HG03064 (cell line): ENCODE measurements around the gene AUTS2.

Experiments
- ATAC-seq: cut with Tn5 transposase; IDR thresholded peaks from one replicate; pipeline ENCODE4 v1.9.1; 2021; ENCODE audit warnings: low read depth; ENCODE audit not compliant: unreplicated experiment

AUTS2 gene

DNA sequence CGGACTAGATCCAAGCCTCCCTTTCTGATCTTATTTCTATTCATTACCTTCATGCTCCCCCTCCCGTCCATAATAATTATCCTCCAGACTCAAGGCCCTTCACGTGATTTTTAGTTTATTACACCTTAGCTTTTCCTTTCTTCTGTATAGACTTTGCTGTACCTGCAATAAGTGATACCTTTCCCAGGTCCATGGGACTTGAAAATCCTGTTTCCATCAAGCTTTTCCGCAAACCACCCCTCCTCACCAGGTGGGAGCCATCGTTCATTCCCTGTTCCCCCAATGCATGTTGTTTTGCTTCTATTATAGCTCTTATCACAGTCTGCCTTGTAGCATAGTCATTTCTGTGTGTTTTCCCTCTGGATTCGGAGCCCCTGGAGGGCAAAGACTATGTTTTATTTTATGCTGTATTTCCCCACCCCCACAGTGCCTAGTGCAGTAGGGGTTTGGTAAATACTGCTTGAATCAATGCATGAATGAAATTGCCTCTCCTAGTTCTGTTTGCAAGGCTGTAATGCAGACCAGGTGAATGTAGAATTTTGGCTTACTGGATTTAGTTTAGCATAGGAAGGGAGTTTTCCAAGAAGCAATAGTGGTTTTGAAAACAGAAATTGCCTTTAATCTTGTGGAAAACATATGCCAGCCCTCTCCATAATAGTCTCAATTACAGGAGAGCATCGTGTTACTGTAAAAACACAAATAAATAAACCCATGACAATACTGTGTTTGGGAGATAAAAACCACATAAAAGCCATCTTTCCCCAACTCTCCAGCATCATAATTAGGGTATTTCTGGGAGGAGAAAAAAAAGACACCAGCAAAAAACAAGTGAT is 213.4 kb downstream of the AUTS2 start:
- ATAC-seq, result no peak

DNA sequence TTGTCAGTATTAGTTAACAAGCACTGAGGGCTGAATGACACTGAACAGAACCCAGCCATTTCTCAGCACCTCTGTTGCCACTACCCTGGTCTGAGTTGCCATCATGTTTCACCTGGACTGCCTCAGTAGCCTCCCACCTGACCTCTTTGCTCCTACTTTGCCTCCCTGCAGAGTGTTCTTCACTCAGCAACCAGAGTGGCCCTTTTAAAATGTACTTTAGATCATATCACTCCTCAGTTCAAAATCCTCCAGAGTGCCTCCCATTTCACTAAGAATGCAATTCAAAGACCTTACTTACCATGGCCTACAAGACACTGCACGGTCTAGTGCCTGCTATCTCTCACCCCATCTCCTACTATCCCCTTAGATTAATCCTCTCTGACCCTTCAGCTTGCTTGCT is 214.5 kb downstream of the AUTS2 start:
- no peak for ATAC-seq

DNA sequence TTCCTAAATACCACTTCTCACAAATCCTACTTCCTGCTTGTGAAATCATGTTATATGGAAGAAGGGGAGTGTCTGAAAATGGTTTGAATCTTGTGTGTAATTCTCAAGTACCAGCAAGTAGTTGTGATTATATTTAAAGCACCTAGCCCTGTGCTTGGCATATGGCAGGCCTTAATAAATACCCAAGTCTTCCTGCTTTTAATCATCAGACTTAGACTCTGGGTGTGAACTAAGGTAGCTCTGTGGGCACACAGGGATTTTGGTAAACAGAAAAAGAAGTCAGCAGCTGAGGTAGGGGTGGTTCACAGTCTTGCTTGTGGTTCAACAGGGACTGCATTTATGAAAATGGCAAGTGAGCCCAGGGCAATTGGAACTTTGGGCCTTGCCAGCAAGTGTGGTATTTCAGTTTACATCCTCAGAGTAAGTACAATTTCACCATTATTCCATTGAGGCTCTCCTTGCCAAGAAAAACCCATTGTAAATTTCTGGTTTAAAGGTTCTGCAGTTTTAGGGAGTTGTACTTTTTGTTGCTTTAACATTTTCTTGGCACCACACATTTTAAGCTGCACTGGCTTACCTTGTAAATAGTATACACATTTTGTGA is 215.5 kb downstream of the AUTS2 start:
- no peak for ATAC-seq

DNA sequence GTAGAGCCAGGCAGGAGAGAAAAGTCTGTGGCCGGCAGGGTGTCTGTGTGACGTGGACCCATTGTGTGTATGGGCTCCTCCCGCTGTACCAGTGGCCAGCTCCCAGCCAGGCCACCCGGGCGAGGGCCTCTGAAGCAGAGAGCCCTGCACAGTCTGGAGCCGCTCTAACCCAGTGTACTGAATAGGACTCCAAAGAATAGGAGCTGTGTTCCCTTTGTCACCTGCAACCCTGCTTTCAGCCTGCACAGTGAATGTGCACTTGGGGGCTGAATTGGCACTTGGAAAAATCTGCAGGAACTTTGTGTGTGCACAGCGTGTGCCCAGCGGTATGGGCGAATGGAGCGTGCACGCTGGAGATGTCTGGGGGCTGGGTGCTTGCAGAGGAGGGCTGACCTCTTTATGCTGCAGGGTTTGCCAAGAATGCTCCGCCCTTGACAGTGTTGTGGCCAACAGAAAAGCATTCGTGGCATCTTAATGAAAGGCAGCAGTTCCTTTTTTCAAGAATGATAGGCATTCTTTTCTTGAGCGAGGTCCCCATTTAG is 216.2 kb downstream of the AUTS2 start:
- ATAC-seq, result no peak

DNA sequence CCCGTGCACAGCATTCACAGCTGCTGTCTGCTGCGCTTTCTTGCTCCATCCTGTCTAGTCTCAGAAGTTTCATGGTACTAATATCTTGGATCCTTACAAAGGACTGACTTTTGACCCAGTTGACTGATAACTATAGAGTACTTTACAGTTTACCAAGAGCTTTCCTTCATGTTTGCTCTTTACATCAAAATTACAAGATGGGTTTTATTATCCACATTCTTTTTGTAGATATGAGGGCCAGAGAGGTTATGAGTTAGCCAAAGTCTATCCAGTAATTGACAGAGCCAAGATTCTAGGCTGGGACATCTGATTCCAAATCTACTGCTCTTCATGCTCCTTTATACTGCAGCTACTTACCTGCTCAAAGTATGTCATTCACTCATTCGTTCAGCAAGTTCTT is 218.2 kb downstream of the AUTS2 start:
- no peak for ATAC-seq

DNA sequence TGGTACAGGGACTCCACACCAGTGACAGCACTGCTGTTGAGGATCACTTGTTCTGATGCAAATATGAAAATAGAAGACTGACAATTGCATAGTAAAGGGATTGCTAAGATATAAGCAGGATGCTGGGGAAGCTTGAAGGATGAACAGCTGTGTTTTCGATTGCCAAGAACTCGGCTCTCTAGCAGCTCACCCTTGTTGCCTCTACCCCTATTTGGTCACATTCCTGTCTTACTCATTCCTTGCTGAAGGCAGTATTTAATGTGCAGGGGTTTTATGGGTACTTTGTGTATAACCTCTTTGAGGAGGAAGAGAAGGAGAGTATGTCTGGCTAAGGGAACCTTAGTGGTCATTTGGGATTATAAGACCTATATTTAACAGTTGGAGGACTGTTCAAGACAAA is 218.8 kb downstream of the AUTS2 start:
- no peak for ATAC-seq

DNA sequence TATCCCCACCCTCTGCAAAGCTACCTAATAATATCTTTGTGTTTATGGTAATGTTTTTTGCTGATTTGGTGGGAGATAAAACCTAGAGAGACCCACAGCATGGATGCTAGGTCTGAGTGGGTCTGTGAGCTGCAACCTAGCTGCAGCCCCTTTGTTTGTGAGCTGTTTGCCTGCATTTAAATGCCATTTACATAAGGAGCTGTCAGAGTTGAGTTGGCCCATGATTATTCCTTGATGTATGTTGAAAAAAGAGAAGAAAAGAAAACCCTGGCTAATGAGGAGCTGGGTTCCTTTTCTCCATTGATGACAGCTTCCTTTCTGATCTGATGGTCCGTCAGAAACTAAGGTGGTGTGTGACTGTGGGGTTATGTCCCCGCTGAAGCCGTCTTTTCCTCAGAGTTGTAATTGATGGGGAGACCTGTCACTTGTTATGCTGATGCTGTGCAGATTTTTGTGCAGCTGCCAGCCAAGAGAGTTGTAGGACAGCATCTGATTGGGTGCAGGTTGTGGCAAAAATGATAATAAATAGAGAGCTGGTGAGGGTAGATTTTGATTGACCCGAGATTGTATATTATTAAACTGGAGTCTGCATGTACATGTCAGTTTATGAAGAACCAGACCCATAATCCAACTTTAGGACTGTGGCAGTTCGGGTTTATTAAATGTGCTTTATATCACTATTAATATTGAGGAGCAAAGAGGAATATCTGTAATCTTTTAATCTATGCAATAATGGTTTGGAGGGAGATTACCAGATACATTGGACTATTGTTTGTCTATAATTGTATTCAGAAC is 219.8 kb downstream of the AUTS2 start:
- ATAC-seq, result no peak

DNA sequence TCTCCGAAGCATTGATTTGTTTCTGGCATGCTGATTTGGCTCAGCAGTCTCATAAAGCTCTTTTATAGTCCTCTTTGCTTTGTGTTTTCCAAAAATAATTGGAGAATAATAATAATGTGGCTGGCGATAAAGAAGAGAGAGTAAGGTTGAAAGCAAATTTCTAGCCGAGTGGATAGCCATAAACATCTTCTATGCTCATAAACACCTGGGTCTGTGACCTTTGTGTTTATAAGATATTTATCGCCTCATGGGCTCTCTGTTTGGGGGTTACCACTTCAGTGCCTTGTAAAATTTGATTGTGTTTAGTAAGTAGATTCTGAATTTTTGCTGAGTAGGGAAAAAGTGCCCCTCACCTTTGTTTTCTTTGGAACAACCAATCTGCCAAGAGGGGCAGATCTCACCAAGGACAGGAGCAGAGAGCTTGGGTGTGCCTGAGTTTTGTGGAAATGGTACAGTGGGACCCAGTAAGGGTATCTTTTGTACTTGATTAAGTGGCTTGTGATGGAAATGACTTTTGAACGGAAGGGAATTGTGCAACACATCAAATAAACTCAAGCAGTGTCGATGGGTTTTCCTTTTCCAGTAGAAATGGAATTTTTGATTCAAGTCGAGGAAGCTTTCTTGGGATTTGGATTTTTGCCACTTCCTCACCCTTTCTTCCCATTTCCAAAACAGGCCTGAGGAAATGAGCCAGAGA is 220.5 kb downstream of the AUTS2 start:
- no peak for ATAC-seq

DNA sequence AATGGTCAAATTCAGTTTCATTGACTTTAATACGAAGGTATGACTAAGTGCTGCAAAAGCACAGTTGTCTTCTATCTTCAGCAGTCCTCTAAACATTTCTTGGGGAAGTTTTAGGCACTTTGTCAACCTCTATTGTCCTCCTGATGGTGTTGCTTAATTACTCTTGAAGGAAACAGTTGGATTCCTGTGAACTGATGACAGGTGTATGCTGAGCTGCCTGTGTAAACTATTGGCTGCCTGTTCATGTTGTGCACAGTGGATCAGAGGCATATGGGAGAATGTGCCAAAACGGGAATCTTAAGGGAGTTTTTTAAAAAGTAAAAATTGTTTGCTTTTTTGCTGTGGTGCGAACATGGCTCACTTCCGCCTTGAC is 221.0 kb downstream of the AUTS2 start:
- ATAC-seq, result no peak

DNA sequence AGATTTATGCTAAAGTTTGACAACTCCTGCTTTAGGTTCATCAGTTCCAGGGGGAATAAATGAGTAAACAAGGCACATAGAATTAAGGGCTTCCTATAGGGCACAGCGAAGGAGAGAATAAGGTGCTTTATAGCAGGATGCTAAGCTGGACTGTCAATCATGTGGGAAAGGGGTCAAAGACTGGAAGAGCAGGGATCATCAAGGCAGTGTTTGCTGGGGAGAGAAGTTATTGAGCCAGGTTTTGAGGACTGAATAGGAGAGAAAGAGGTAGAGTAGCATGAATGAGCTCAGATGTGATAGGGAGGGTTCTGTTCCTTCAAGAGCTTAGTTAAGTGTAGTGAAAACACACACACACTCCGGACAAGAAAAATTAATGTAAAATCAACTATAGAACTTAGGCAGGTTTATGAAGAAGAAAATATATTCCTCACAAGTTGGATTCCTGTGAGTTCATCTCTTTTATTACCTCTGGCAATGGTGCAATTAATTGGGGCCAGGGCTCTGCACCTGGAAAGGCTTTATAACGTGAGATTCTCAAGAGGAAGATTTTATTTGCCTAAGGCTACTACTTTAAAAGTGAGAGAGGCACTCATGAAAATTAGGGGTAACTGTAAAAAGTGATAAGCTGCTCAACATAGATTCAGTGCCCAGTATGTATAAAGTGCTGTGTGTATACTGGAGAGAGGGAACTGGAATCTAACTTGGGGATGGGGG is 222.4 kb downstream of the AUTS2 start:
- no peak for ATAC-seq

DNA sequence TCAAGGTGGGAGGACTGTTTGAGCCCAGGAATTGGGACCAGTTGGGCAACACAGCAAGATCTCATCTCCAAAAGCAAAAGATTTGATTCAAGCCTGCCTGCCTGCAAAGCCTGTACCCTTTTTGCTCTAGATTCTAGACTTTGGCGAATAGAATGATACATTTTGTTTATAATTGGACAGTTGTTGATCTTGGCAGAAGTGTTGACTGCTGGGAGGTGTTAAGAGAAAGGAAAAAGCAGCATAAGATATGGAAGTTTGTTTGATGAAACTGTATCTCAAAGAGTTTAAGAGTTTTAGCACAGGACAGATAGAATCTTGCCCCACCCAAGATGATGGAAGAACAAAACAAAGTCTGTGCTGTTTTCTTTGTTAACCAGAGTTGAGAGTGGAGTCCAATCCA is 224.1 kb downstream of the AUTS2 start:
- no peak for ATAC-seq

DNA sequence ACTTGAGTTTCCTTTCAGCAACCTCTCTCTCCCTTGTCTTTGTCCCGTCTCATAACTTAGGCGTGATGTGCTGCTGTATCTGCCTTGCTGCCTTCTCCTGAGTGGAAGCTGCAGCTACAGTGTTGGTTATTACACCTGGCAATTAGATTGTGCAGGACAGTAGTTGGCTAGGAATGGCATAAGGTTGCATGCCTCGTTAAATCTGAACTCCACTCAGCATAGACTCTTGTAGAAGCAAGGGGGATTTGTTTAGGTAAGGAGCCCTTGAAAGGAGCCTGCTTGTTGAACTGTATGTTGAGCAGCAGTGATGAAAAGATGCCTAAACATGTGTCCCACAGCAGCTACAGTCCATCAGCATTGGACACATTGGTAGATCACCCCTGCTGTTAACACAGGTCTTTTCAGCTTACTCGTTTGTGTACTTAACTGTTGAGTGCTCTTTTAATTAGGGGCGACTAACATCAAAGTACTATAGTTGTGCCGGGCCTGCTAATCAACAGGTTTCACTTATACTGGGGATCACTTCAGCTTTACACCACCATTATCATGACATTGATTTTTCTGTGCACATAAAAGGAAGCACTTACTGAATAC is 225.0 kb downstream of the AUTS2 start:
- no peak for ATAC-seq

DNA sequence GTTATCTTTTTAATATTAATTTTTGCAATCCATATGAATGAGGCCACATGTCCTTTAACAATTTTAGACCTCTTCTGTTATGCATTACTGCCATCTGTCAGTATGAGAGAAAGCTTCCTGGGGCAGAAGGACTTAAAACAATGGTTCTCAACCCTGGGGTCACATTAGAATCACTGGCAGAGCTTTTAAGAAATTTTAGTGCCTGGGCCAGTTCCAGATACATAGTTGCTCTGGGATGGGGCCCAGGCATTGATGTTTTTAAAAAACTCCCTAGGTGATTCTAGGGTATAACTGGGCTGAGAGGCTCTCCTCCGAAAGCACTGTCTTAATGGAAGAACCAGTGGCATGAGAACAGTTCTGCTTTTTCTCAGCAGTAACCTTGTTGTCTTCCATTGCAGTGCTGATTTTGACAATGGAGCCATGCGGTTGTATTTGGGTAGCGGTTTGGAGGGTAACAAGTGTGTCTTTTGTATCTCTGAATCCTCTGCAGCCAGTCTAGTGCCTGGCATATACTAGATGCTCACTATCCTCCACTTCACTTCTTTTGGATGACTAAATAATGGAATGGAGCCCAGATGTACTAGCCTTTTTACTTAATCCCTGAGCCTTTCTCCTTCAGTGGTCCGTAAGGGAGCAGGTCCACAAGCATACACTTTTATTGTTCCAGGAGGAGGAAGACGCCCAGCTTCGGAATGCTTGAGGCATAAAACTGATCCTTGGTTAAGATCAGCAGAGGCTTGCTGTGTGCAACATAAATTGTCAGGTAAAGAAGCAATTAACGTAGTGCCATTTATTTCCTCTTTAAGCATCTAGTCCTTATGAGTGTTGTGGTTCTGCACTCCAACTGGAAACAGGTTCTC is 227.1 kb downstream of the AUTS2 start:
- no peak for ATAC-seq

DNA sequence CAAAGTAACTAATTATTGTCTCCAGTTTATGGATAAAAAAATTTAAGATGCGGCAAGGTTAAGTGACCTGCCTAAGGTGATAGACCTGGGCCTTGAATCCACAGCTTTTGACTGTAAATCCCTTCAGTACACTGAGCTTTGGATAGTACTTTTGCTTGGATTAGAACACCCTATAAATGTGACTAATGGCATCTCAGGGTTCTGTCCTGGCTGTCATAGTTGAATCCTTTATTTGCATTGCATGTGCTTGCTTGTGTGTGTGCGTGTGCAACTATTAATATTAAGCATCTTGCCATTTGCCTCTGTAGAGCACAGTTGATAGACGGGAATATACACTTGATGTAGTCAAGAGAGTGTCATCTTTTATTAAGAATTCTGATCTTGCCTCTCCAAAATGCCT is 228.0 kb downstream of the AUTS2 start:
- ATAC-seq, result no peak

DNA sequence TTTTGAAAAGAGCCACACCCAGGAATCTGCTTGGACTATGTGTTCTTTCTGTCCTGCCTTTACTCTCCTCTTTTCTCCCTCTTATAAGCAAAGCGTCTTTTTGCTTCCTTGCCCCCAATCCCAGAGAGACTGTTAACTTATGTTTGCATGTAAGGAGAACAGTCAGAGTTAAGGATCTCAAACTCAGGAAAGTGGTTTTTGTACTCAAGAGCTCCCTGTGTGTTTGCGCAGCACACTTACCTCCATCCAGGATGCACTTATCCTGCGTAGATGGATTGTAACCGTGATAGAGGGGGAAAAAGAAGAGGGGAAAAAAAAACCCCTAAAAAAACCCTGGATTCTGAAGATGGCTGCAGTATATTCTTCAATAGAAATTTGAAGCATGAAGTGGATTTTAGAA is 228.9 kb downstream of the AUTS2 start:
- ATAC-seq, result no peak

DNA sequence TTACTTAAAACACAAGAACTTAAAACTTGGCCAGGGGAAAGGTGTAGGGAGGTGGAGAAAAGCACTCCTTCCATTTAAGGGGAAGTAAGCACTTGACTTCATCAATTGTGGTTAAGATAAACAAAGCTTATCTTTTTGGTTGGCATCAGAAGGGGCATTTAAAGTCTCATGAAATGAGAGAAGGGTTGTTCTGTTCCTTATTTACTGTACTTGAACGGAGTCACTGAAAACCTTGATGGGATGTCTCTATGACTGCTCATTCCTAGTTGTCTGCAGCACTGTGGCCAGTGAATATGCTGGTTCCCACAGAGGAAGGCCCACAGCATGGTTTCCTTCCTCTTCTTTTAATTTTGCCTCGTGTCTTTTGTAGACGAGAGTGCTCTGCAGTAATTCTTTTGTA is 229.3 kb downstream of the AUTS2 start:
- no peak for ATAC-seq

DNA sequence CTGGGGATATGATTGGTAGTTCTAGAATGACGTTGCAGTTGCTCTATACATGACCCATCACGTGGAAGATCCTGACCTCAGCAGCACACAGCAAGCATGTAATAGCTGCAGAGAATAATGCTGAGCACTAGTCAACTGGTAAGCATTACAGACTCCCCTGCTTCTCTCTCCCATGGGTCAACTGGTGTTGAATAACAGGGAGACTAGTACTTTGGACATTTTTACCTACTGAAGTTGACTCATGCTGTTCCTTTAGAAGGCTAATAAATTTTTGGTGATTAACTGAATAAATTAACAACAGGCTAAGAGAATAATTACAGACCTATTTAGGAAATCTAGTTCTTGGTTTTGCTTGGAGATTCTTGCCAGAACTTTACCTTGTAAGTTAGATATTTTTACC is 234.1 kb downstream of the AUTS2 start:
- ATAC-seq, result no peak

DNA sequence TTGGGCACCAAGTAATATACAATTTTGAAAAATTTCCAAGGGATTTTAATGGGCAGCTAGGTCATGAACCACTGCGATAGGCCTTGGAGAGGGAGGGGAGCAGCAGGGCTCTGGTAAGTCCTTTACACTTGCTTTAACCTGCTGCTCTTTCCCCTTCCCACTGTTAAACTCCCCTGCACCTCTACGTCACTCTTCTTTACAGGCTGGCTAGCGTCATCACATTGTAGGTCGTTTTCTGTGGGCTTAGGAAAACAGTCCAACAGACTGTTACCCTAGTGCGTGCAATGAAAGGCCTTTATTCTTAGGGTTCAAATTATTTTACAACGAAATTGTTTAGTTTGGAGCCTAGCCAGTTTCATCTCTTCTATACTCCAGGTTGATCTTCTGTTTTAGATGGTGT is 235.7 kb downstream of the AUTS2 start:
- no peak for ATAC-seq

DNA sequence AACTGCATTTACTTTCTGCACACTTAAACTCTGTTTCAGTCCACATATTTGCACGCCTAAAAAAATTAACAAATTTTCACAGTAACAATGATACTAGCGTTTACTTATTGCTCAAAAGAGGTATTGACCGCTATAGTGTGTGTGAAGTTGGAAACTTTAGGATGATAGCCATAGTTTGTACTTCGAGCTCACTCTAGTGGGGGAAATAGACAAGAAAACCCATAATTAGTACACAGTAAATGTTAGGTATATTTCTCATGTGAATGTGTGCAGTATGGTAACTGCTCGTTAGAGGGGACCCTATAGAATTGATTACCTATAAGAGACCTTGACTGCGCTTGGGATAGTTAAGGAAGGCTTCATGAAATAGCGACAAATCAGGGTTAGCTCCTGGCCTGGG is 238.4 kb downstream of the AUTS2 start:
- ATAC-seq, result no peak
